NCI-H526 treated with DMSO at 0.1 percent for 48 hours (cell line): ENCODE data around the gene GABRB2.
A peak's percentile ranks its signal among the peaks of the same experiment; 100 is the strongest.
"Not testable (repeated sequence)": the region's sequence is repeated elsewhere in the genome, so short reads cannot be mapped to it uniquely, and the experiment has no call there.

Source experiments
- DNase-seq: peaks from one replicate; lab custom pipeline; 2025; lab: John Stamatoyannopoulos, UW

Gene GABRB2

DNA sequence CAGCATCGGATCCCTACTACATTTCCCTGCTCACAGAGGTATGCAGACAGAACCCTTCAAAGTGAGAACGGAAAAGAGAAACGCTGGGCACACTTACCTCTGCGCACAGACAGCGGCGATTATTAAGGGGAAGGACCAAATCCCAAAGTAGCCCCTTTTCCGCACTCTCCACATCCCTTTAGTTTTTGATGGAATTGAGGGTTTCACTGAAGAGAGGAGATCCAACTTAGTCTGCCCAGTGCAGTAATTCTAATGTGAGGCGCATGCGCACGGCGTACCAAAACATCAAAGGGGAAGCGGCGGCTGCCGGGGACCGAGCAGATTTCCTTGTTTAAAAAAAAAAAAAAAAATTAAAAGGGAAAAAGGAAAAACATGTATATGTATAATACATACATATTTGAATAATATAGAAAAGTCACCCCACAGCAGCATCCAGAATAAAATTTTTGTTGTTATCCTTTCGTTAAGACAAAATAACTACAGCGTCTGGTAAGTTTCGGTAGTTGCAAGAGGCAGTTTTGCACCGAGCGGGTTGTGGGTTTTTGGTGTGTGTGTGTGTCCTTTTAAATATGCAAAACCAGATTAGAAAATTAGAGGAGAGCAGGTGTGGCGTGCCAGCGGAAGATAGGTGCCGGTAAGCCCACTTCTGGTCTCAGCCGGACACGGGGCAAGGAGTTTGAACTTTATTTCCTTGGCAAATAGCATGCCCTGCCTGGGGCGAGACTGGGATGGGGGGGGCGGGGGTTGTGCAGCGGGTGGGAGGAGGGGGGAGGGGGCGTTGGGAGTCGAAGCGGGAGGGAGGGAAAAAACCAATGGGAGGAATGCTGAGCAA is at the start of gene GABRB2:
TSS of gene GABRB2 (minus strand) at position 256 of the 832 bp plus-strand sequence. CDS start at position 174, 82 bp downstream.
- DNase-seq: peak; percentile 80

- no peak for DNase-seq
These were observed 39.3 kb upstream of the GABRB2 start for GRCh38 chr5:161585798-161586197.

DNA sequence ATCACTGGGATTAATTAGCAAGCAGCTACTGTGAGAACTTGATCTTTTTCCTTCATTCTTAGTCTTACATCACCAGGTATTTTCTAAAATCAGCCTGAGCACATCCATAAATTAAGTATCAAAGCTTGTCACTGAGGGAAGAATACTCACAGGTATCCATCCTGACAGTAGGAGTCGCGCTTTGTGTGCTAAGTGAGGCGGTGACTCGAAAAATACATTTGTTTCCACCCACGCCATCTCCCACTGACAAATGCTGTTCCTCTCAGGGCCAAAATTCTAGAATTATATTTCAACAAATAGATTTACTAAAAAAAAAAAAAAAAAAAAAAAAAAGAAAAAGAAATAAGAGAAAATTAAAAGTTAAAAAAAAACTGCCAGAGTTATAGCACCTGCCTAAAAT is 34.1 kb upstream of the GABRB2 start:
- DNase-seq: no peak

DNA sequence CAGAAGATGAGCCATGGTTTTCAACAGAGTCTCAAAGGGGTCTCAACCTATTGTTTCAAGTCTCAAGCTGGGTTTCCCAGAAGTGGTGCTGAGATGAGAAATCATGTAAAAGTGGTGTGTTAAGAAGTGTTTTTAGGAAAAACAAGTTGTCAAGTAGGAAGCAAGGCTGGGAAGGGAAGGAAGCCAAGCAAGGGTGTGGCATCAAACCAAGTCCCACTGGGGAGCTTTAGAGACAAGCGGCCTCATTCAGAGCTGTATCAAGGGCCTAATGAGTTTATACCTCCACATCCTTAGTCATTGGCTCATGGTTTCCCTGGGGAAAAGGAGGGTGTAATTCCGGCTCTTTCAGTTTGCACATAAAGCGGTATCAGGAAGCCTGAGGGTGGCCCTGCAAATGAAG is 26.4 kb upstream of the GABRB2 start:
- DNase-seq: no peak

- DNase-seq: no peak
These were observed 19.6 kb upstream of the GABRB2 start for GRCh38 chr5:161566081-161566480.

GRCh38 chr5:161562446-161562845 is 15.9 kb upstream of the GABRB2 start:
- no peak for DNase-seq

- no peak for DNase-seq
These were observed 2.6 kb upstream of the GABRB2 start for GRCh38 chr5:161549106-161549505.

DNA sequence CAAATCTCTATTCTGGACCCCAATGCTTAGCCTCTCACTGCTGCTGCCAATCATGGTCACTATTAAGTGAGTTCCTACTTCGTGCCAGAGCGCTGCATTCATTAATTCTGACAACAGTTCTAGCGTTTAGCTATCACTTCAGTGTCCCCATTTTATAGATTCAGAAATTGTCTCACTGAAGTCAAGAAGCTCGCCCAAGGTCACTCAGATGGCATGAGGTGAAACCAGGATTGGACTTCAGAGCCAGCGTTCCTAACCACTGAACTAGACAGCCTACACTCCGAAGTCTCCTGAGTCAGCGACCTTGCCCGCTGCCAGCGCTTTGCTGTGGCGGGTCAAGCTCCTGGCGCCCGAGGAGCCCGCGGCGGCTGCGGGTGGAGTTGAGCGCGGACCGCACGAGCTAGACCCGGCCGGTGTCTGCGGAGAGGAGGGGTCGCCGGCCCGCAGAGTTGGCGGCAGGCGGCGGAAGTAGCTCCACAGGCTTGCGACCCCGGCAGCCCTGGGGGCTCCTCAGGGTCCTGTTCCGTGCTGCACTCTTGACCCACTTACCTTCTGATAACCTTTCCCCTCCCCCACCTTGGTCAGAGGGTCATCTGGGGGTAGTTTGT is 2.1 kb upstream of the GABRB2 start:
- no peak for DNase-seq

DNA sequence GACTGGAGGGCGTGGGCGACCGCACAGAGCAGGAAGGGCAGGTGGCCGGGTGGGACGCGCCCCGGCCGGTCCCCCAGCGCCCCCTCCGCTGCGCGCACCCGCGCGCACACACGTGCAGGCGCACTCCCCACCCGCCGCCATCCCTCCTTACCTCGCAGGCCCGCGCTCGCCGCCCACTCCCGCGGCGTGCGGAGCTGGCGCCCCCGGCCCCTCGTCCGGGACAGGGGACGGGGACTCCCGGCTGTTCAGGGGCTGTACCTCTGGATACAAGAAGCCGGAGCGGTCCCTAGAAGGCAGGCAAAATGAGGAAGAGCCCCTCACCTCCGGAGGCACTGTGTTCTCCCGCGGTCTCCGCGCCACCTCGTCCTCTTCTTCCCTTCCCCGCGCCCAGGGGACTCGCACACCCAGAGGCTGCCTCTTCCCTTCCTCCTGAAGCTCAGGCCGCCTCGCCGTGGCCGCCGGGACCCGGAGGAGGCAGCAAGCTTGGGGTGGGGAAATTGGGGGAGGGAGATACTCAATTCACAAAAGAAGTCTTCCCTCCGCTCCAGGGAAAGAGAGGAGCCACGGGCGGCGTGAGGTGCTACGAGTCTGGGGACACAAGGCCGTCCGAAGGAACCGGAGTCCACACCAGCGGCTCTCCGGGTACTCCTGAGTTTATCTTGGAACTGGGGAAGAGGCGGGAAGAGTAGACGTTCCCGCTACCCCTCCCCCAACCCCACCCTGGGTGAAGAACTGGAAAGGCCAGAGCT is 1.4 kb upstream of the GABRB2 start:
- no peak for DNase-seq

- no peak for DNase-seq
These were observed 847 bp upstream of the GABRB2 start for GRCh38 chr5:161547406-161547737.

DNA sequence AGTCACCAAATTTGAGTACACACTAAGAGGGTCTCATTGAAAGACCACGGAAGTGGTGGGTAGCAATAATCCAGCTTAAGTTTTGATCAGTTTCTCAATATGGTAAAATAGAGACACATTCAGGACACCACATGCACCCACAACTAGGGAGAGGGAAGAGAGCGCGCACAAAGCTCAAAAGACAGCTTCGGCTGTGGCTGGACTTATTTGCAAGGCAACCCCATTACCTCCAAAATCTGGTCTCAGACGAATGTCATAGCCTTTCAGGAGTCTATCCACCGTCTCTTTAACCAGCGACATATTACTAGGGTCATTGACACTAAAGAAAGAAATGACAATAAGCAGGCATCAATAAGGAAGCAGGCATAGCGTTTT is 443 bp downstream of the GABRB2 start:
- no peak for DNase-seq

DNA sequence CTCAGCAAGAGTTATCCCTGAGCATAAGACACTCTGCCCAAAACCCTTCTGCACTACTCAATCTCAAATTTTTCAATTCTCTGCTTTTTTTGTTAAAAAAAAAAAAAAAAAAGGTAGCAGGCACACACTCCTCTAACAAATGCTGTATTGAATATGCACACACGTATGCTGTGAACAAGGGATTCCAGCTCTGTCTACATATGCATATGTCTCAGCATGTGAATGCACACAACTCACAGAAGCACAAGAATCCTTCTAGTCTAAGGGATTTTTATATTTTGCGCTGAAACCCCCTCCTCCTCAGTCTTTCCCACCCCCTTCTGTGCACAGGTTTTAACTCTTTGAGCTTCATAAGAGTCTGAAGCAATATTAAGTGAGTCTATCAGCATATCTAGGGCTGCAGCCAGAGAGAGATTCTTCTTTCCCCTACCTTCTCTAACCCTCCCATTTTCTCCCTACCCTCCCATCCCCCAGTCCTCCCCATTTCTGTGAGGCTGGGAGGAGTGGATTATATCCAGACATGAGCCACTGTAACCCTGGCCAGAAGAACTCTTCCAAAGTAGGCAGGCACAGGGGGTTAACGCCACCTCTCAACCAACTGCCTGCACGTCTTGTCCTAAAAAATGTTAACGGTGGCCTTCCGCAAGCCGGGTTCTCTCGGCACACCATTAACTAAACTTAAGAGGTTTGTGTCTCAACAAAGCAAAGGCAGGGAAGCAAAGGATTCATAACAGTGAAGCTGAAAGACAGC is 1.0 kb downstream of the GABRB2 start:
- no peak for DNase-seq

GRCh38 chr5:161544350-161544765 is 2.2 kb downstream of the GABRB2 start:
- DNase-seq: peak; percentile 9

DNA sequence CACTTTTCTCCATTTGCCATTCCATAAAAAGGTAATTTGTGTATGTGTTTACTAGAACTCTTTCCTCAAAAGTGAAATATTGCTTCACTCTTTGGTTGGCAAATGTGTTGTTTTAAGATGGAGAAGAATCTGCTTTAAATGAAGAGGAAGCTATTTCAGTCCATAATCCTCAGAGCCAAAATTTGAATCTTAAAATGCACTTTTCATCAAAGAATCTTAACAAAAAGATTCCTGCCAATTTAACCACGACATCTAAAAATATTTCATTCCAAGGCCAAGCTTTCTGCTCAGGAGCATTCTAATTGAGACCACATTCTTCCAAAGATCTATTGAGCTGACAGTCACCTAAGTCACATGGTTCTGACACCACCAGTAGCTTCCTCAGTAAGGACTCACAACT is 7.5 kb downstream of the GABRB2 start:
- DNase-seq: no peak

- DNase-seq: no peak
These were observed 10.8 kb downstream of the GABRB2 start for GRCh38 chr5:161535762-161536161.

GRCh38 chr5:161530700-161531099 is 15.8 kb downstream of the GABRB2 start:
- DNase-seq: no peak

DNA sequence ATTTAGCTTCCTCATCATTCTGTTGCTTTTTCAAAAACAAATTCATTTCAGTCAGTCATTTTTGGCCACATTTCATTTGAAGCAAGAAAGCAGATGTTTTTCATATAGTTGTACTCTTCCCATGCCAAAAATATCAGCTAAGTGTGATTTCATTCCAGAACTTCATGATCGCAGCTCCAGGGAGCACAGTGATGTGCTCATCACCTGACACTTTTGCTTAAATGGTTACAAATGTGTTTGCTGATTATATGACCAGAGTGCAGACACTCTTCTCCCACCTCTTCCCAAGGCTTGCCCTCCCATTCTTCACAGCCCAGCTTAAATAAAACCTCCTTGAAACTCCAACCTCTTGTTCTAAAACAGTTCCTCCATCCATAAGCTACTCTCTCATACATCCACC is 32.6 kb downstream of the GABRB2 start:
- no peak for DNase-seq

DNA sequence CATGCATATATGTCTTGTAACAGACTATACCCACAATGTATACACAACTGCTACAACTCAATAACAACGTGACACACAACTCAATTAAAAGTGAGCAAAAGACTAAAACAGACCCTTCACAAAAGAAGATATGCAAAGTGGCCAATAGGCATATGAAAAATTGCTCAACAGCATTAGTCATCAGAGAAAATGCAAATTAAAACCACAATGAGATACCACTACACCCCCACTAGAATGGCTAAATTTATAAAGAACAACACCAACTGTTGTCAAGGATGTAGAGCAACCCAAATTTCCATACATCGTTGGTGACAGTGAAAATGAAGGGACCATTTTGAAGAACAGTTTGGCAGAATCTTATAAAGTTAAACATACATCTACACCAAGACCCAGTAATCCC is 38.9 kb downstream of the GABRB2 start:
- peak; percentile 25 for DNase-seq

DNA sequence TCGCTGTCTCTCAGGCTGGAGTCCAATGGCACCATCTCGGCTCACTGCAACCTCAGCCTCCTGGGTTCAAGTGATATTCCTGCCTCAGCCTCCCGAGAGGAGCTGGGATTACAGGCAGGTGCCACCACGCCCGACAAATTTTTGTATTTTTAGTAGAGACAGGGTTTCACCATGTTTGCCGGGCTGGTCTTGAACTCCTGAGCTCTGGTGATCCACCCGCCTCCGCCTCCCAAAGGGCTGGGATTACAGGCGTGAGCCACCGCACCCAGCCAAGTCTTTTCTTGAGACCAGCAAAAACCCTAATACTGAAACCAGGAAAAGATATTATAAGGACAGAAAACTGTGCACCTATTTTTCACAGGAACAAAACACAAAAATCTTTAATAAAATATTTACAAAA is 41.4 kb downstream of the GABRB2 start:
- not testable (repeated sequence) for DNase-seq

GRCh38 chr5:161498531-161498930 is 48.0 kb downstream of the GABRB2 start:
- DNase-seq: no peak

DNA sequence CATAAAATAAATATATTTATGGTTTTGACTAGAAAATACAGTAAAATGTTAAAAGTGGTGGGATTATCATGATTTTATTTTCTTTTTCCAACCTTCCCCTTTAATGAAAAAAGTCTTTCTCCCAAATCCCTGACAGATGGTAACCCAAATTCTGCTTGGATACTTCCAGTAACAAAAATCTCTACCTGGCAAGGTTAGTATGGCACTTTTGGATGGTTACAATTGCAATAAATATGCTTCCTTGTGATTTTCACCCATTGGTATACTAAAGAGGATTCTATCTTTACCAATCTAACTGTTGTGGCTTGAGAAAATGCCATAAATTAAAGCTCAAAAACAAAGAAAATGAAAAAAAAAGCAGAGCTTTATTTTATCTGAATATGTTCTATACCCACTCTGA is 62.8 kb downstream of the GABRB2 start:
- no peak for DNase-seq

DNA sequence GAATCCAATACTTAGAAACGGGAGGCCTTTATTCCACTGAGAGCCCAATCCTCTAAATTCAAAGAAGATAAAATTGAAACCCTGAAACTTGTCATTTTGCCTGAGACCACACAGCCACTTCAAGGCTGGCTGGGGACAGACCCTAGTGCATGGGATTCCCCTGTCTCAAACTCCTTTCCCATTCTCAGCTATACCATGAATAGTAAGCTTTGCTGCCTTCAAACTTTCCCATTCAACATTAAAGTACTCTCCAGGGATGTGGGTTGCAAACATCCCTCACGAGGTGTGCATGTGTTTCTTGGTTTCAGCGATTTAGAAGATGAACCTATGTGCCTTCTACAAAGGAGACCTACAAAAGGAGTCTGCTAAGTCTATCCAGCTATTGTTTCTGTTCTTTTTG is 64.6 kb downstream of the GABRB2 start:
- DNase-seq: no peak
